ENCODE results near the gene NCAN. TPM values are rescaled to one million over a fixed set of nuclear protein-coding genes. Genes with fewer than 3 reads are reported as not detected.

Gene NCAN
- total RNA-seq, 1 experiment from 2014 or later: 3.0 TPM

DNA sequence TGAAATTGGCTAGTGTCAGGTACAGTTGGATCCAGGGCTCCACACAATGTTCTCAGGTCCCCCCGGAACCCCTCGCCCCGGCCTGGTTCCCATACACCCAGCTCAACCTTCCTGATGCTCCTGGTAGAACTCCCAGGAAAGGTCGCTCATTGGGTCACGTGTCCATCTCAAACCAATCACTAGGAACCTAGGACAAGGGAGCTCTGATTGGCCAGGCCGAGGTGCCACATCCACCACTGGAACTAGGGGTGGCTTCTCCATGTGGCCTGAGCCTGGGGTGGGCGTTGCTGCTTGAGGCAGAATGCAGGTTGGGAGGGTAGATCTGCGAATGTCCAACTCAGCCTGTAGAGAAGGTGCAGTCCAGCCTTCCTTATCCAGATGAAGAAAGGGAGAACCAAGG is 34.8 kb upstream of the NCAN start:
- Mint-ChIP-seq H3K9me3 (no peaks in the 10 kb centered on the region), H3K4me1 (peaks cover 2% of the 10 kb centered on the region; the same call in 1 of the 2 replicates), H3K36me3 (peaks cover under 1% of the 10 kb centered on the region), H3K27ac (no peak overlapping the region), H3K27me3 (ENCODE audit: low read depth) (peaks cover 20% of the 10 kb centered on the region), H3K4me3 (no peak overlapping the region)
- no peak for TF ChIP-seq NFYB (CRISPR knock-in tag; conservative IDR thresholded peaks at IDR 0.05; ENCODE audit: low read depth)
- peak; percentile 81 for TF ChIP-seq USF2 (CRISPR knock-in tag; IDR thresholded peaks at IDR 0.05)
- TF ChIP-seq, protein P1, sequence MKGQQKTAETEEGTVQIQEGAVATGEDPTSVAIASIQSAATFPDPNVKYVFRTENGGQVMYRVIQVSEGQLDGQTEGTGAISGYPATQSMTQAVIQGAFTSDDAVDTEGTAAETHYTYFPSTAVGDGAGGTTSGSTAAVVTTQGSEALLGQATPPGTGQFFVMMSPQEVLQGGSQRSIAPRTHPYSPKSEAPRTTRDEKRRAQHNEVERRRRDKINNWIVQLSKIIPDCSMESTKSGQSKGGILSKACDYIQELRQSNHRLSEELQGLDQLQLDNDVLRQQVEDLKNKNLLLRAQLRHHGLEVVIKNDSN (CRISPR knock-in tag; IDR thresholded peaks at IDR 0.05): peak; percentile 72
- ATAC-seq (0 out of 2 replicates have a peak, but pooled peaks have one; percentile 10), DNase-seq (ENCODE audit: low spot score) (no peak)
- ChIA-PET POLR2A (no interaction called here), CTCF (interaction anchor here (0.9 to 4.4 kb wide), 3 partner anchors 9 to 33 kb away, joined by 3 to 52 read pairs (median 19); no protein-coding TSS in a partner anchor)

DNA sequence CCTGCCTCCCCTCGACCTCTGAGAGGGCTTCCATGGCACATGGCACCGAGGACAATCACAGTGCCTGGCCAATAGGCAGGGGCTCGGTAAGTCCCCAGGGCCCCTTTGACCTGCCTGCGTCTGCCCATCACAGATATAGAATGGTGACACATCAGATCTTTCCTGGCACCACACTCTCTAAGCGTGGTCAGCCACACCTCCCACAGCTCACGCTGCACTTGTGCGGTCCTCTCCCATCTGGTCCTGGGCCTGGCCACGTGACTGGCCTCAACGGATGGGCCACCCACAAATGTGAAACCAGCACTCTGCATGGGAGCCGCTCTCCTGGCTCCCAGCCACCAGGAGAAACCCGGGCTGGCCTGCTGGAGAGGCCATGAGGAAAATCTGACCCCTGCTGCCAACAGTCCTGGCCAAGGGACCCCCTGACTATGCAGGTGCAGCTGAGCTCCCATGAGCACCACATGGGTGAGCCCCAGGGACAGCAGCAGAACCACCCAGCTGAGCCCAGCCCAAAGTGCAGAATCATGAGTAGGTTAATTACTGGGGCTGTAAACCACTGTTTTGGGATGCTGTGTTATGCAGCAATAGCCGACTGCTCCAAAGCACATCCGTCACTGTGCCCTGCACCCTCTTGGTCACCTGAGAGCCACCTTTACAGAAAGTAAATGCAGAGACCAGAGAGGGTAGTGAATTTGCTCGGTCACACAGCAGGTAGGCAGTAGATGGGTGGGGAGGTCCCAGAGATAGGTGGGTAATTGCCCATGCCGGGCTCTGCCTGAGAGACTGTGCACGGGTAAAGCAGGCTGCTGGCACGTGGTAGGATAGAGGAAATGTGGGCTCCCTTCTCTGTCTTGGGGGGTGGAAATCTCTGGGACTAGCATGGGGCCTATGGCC is 32.0 kb upstream of the NCAN start:
- Mint-ChIP-seq H3K36me3 (peaks cover 4% of the 10 kb centered on the region), H3K27ac (no peak overlapping the region), H3K27me3 (ENCODE audit: low read depth) (peaks cover 1% of the 10 kb centered on the region; the same call in 1 of the 2 replicates), H3K4me1 (no peaks in the 10 kb centered on the region), H3K4me3 (no peak overlapping the region), H3K9me3 (no peaks in the 10 kb centered on the region)
- TF ChIP-seq, protein P2, sequence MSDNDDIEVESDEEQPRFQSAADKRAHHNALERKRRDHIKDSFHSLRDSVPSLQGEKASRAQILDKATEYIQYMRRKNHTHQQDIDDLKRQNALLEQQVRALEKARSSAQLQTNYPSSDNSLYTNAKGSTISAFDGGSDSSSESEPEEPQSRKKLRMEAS (CRISPR knock-in tag; IDR thresholded peaks at IDR 0.05): no peak
- TF ChIP-seq ERG (CRISPR knock-in tag; IDR thresholded peaks at IDR 0.05): no peak
- TF ChIP-seq FOXP1 (CRISPR knock-in tag; IDR thresholded peaks at IDR 0.05; ENCODE audit: borderline replicate concordance): no peak
- no peak for TF ChIP-seq ZNF219 (CRISPR knock-in tag; IDR thresholded peaks at IDR 0.05; ENCODE audit: borderline replicate concordance)
- TF ChIP-seq IRF2 (CRISPR knock-in tag; IDR thresholded peaks at IDR 0.05; ENCODE audit: borderline replicate concordance, low read depth): no peak
- TF ChIP-seq CTCF (IDR thresholded peaks at IDR 0.05): no peak
- TF ChIP-seq ARID4B (CRISPR knock-in tag; IDR thresholded peaks at IDR 0.05; ENCODE audit: borderline replicate concordance): no peak
- TF ChIP-seq FOXJ3 (CRISPR knock-in tag; IDR thresholded peaks at IDR 0.05; ENCODE audit: borderline replicate concordance): no peak
- TF ChIP-seq, protein P3, sequence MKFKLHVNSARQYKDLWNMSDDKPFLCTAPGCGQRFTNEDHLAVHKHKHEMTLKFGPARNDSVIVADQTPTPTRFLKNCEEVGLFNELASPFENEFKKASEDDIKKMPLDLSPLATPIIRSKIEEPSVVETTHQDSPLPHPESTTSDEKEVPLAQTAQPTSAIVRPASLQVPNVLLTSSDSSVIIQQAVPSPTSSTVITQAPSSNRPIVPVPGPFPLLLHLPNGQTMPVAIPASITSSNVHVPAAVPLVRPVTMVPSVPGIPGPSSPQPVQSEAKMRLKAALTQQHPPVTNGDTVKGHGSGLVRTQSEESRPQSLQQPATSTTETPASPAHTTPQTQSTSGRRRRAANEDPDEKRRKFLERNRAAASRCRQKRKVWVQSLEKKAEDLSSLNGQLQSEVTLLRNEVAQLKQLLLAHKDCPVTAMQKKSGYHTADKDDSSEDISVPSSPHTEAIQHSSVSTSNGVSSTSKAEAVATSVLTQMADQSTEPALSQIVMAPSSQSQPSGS (CRISPR knock-in tag; IDR thresholded peaks at IDR 0.05; ENCODE audit: borderline replicate concordance, low read depth): no peak
- TF ChIP-seq RELA (CRISPR knock-in tag; IDR thresholded peaks at IDR 0.05; ENCODE audit: borderline replicate concordance): no peak
- TF ChIP-seq, protein P4, sequence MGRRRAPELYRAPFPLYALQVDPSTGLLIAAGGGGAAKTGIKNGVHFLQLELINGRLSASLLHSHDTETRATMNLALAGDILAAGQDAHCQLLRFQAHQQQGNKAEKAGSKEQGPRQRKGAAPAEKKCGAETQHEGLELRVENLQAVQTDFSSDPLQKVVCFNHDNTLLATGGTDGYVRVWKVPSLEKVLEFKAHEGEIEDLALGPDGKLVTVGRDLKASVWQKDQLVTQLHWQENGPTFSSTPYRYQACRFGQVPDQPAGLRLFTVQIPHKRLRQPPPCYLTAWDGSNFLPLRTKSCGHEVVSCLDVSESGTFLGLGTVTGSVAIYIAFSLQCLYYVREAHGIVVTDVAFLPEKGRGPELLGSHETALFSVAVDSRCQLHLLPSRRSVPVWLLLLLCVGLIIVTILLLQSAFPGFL (CRISPR knock-in tag; IDR thresholded peaks at IDR 0.05; ENCODE audit: borderline replicate concordance): no peak
- TF ChIP-seq ZNF121 (CRISPR knock-in tag; IDR thresholded peaks at IDR 0.05): no peak
- no peak for TF ChIP-seq ZNF138 (CRISPR knock-in tag; conservative IDR thresholded peaks at IDR 0.05)
- TF ChIP-seq IRF1 (CRISPR knock-in tag; IDR thresholded peaks at IDR 0.05): no peak
- no peak for TF ChIP-seq ZNF263 (CRISPR knock-in tag; IDR thresholded peaks at IDR 0.05; ENCODE audit: low read depth)
- no peak for TF ChIP-seq CBFB (CRISPR knock-in tag; IDR thresholded peaks at IDR 0.05; ENCODE audit: low read depth)
- no peak for TF ChIP-seq ELF4 (CRISPR knock-in tag; IDR thresholded peaks at IDR 0.05; ENCODE audit: low read depth)
- DNase-seq (ENCODE audit: low spot score): no peak
- POLR2A ChIA-PET: no interaction called here
- CTCF ChIA-PET: no interaction called here
- ATAC-seq: no peak
